Smooth muscle cell (in vitro differentiated cells): ENCODE measurements around the gene EML4. TPM values are rescaled to one million over a fixed set of nuclear protein-coding genes. Genes with fewer than 3 reads are reported as not detected.

ENCODE experiments used
- DNase-seq: peaks from one replicate; lab custom pipeline; 2025; ENCODE audit not compliant: unreplicated experiment; lab: John Stamatoyannopoulos, UW
- H2AFZ ChIP-seq: fragments of 200-600 bp; sonication (generic); 2 replicates; pipeline ENCODE4 v1.6.0; 2016; ENCODE audit warnings: antibody characterized with exemption, low read depth, mild to moderate bottlenecking
- H3F3A ChIP-seq: fragments of 200-600 bp; sonication (generic); 2 replicates; pipeline ENCODE4 v1.6.0; 2017; ENCODE audit warnings: antibody characterized with exemption, low read depth
- H3K27ac ChIP-seq: fragments of 200-600 bp; sonication (generic); 2 replicates; pipeline ENCODE4 v1.5.1; 2016; ENCODE audit warnings: low read depth, mild to moderate bottlenecking
- H3K27me3 ChIP-seq: fragments of 200-600 bp; sonication (generic); 2 replicates; pipeline ENCODE4 v1.6.1; 2016; ENCODE audit warnings: low read depth, mild to moderate bottlenecking
- H3K36me3 ChIP-seq: fragments of 200-600 bp; sonication (generic); 2 replicates; pipeline ENCODE4 v1.5.1; 2016; ENCODE audit warnings: low read depth
- H3K4me1 ChIP-seq: fragments of 200-600 bp; sonication (generic); 2 replicates; pipeline ENCODE4 v1.5.1; 2016; ENCODE audit warnings: low read depth
- H3K4me2 ChIP-seq: fragments of 200-600 bp; sonication (generic); 2 replicates; pipeline ENCODE4 v1.6.0; 2016; ENCODE audit warnings: mild to moderate bottlenecking
- H3K4me3 ChIP-seq: fragments of 200-600 bp; sonication (generic); 2 replicates; pipeline ENCODE4 v1.5.1; 2016; ENCODE audit warnings: mild to moderate bottlenecking
- H3K79me2 ChIP-seq: fragments of 200-600 bp; sonication (generic); 2 replicates; pipeline ENCODE4 v1.6.0; 2016; ENCODE audit warnings: low read depth, mild to moderate bottlenecking
- H3K9ac ChIP-seq: fragments of 200-600 bp; sonication (generic); 2 replicates; pipeline ENCODE4 v1.6.0; 2016; ENCODE audit warnings: low read depth
- H3K9me3 ChIP-seq: fragments of 200-600 bp; sonication (generic); replicated peaks from 2 replicates; pipeline ENCODE4 v1.5.1; 2016; ENCODE audit warnings: low read depth
- H4K20me1 ChIP-seq: fragments of 200-600 bp; sonication (generic); 2 replicates; pipeline ENCODE4 v1.6.0; 2016; ENCODE audit warnings: low read depth
- WGBS: methylation state at CpG from one replicate; pipeline ENCODE4 v1.1.7; 2016; ENCODE audit warnings: low lambda C conversion rate; 5-methylcytosine and 5-hydroxymethylcytosine counted together
- polyA plus RNA-seq: library from polyadenylated mRNA; unstranded; fragments of >200 nt; fragmentation: Nextera tagmentation; extraction: Ambion mirVana; gene quantifications from 2 replicates; pipeline ENCODE4 v1.2.1, GENCODE V29; 2016
- total RNA-seq: library from RNA; depleted of rRNA; stranded (reverse); fragments of >200 nt; gene quantifications from 2 replicates; pipeline ENCODE4 v1.2.3, GENCODE V29; 2014
- TF ChIP-seq, protein P1 (sequence below): fragments of 200-600 bp; sonication (generic); IDR thresholded peaks from 2 replicates; pipeline ENCODE4 v1.5.1; 2017; ENCODE audit warnings: borderline replicate concordance, mild to moderate bottlenecking, antibody characterized with exemption; ENCODE audit not compliant: insufficient read depth, poor library complexity, severe bottlenecking

The EML4 gene
- total and polyA plus RNA-seq, 2 experiments from 2014 or later: 33.6 to 46.2 TPM

DNA sequence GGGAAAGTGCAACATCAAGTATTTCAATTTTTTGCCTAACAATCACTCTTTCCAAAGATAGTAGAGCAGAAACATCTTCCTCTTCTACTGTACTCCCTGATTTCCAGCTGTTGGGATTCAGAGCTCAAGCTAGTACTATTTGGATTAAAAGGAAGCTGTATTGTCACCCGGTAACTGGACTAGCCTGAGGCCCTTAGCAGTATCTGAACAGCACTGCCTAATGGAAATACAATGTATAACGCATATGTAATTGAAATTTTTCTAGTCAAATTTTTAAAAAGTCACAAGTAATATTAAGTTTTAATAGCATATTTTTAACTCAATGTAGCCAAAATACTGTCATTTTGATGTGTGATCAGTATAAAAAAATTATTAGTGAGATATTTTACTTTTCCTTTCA is 105.7 kb downstream of the EML4 start:
- 87% methylated on average over 2 of the region's 2 CpGs for WGBS
- Histone ChIP-seq H3K79me2 (no peaks in the 10 kb centered on the region), H3K9me3 (no peaks in the 10 kb centered on the region), H3K27me3 (no peaks in the 10 kb centered on the region), H3K4me1 (no peaks in the 10 kb centered on the region), H3K27ac (no peak overlapping the region), H3K36me3 (no peaks in the 10 kb centered on the region), H3K4me2 (no peak overlapping the region), H3K4me3 (no peak overlapping the region), H4K20me1 (no peaks in the 10 kb centered on the region), H3K9ac (no peak overlapping the region), H2AFZ (no peak overlapping the region), H3F3A (no peaks in the 10 kb centered on the region)
- TF ChIP-seq, protein P1, sequence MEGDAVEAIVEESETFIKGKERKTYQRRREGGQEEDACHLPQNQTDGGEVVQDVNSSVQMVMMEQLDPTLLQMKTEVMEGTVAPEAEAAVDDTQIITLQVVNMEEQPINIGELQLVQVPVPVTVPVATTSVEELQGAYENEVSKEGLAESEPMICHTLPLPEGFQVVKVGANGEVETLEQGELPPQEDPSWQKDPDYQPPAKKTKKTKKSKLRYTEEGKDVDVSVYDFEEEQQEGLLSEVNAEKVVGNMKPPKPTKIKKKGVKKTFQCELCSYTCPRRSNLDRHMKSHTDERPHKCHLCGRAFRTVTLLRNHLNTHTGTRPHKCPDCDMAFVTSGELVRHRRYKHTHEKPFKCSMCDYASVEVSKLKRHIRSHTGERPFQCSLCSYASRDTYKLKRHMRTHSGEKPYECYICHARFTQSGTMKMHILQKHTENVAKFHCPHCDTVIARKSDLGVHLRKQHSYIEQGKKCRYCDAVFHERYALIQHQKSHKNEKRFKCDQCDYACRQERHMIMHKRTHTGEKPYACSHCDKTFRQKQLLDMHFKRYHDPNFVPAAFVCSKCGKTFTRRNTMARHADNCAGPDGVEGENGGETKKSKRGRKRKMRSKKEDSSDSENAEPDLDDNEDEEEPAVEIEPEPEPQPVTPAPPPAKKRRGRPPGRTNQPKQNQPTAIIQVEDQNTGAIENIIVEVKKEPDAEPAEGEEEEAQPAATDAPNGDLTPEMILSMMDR: no peak
- DNase-seq: no peak

DNA sequence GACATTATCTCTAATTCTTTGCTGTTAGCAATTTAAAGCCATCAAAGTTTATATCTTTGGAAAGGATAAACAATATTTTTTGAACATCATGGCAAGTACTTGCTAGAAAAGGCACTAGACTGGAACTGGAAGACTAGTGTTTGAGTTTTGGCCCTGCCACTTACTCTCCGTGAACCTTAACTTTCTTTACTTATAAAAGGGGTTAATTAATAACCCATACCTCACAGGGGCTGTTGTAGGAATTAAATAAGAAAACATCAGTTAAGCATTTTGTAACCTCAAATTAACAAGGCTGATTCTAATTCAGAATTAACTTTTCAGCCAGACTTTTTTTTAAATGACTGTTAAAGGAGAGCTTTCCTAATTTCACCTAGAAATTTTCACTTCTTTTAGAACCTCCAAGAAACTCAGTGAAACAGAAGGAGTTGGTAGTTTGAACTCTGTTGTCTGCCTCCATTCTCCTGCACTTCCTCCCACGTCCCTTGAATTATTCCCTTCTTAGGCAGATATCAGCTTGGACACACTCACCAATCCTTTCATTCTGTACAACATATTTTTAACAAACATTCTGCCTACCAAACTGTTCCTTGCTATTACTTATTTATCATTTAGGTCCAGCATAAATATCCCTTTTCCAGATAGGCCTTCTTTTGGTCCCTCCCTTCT is 112.4 kb downstream of the EML4 start:
- H3K27me3 ChIP-seq: no peaks in the 10 kb centered on the region
- 100% methylated on average over 2 of the region's 2 CpGs for WGBS
- no peaks in the 10 kb centered on the region for H3F3A ChIP-seq
- TF ChIP-seq, protein P1: no peak
- H3K36me3 ChIP-seq: peaks cover 12% of the 10 kb centered on the region
- H3K9me3 ChIP-seq: no peaks in the 10 kb centered on the region
- no peaks in the 10 kb centered on the region for H3K79me2 ChIP-seq
- H4K20me1 ChIP-seq: no peaks in the 10 kb centered on the region
- no peak overlapping the region for H3K9ac ChIP-seq
- H3K27ac ChIP-seq: no peak overlapping the region
- H3K4me1 ChIP-seq: no peaks in the 10 kb centered on the region
- H3K4me2 ChIP-seq: no peak overlapping the region
- no peak overlapping the region for H3K4me3 ChIP-seq
- H2AFZ ChIP-seq: no peak overlapping the region
- DNase-seq: no peak

DNA sequence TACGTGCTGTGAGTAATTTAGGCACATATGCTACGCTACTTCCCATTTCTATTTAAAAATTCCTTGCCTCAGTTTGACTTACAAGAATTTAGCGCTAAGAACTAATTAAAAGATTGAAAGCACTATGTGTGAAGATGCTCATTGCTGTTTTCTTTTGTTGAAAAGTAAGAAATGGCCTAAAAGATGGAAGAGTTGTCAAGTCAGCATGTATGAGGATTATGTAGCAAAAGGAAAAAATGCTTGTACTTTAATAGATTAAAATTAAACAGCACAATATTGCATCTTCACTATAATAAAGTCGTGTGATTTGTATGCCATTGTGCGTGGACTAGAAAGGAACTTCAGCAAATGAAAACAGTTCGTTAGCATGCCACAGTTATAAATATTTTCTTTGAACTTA is 114.9 kb downstream of the EML4 start:
- no peak for DNase-seq
- Histone ChIP-seq H3K27ac (no peak overlapping the region), H4K20me1 (no peaks in the 10 kb centered on the region), H3K4me2 (no peak overlapping the region), H3K79me2 (no peaks in the 10 kb centered on the region), H3K9ac (no peak overlapping the region), H3K36me3 (peaks cover 17% of the 10 kb centered on the region), H2AFZ (no peak overlapping the region), H3K27me3 (no peaks in the 10 kb centered on the region), H3K4me3 (no peak overlapping the region), H3F3A (no peaks in the 10 kb centered on the region), H3K4me1 (no peaks in the 10 kb centered on the region), H3K9me3 (no peaks in the 10 kb centered on the region)
- WGBS: 92% methylated on average over 6 of the region's 6 CpGs
- TF ChIP-seq, protein P1: no peak

DNA sequence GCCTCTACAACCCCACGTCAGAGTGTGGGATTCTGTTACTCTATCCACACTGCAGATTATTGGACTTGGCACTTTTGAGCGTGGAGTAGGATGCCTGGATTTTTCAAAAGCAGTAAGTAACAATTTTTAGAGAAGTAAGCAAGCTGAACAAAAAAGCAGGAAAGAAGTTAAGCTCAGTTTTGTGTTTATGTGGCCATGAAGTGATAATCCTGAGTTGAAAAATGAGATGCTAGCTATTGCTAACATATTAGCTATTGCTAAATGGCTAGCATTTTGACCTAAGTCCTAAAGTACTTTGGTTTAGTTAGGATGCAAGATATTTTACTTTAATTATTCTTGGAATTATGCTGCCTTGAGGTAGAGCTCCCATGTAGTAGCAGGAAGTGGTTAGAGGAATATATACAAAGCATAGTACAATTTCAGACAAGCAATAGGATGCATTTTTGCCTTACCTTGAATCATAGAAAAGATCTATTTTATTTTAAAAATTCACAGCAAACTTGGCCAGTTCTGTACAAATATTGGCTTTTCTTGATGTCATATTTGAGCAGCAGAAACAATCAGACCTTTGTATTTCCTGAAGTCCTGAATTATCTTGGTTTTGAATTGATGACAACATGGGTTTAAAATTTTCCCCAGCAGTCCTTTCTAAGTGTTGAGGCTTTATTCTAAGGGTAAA is 117.3 kb downstream of the EML4 start:
- no peak overlapping the region for H3K4me3 ChIP-seq
- no peaks in the 10 kb centered on the region for H4K20me1 ChIP-seq
- H3K36me3 ChIP-seq: peaks cover 11% of the 10 kb centered on the region
- WGBS: 94% methylated on average over 2 of the region's 2 CpGs
- H3K4me1 ChIP-seq: no peaks in the 10 kb centered on the region
- no peak overlapping the region for H2AFZ ChIP-seq
- no peaks in the 10 kb centered on the region for H3F3A ChIP-seq
- no peak overlapping the region for H3K9ac ChIP-seq
- H3K27me3 ChIP-seq: no peaks in the 10 kb centered on the region
- TF ChIP-seq, protein P1: no peak
- H3K79me2 ChIP-seq: no peaks in the 10 kb centered on the region
- DNase-seq: no peak
- H3K27ac ChIP-seq: no peak overlapping the region
- H3K9me3 ChIP-seq: no peaks in the 10 kb centered on the region
- no peak overlapping the region for H3K4me2 ChIP-seq
